Fibroblast of lung (primary cell): ENCODE data around the gene FGF13.

ENCODE experiments used
- EZH2 ChIP-seq: IDR thresholded peaks from 2 replicates; pipeline ENCODE4 v1.5.1; 2012; ENCODE audit warnings: low read length, control low read depth, mild to moderate bottlenecking; ENCODE audit errors: missing control alignments
- TF ChIP-seq, protein P1 (sequence below), 2 donors: IDR thresholded peaks in 1 of 2; conservative IDR thresholded peaks in 1 of 2; 1 replicate in 1 of 2; 2 replicates in 1 of 2; pipeline ENCODE4 v1.5.1; 2011 to 2012; ENCODE audit warnings: low read length in 2 of 2, control low read depth in 1 of 2, inconsistent platforms in 1 of 2, low read depth in 1 of 2, mild to moderate bottlenecking in 1 of 2

GRCh38 chrX:138754861-138755260 is 43.3 kb upstream of the FGF13 start:
- TF ChIP-seq, protein P1, sequence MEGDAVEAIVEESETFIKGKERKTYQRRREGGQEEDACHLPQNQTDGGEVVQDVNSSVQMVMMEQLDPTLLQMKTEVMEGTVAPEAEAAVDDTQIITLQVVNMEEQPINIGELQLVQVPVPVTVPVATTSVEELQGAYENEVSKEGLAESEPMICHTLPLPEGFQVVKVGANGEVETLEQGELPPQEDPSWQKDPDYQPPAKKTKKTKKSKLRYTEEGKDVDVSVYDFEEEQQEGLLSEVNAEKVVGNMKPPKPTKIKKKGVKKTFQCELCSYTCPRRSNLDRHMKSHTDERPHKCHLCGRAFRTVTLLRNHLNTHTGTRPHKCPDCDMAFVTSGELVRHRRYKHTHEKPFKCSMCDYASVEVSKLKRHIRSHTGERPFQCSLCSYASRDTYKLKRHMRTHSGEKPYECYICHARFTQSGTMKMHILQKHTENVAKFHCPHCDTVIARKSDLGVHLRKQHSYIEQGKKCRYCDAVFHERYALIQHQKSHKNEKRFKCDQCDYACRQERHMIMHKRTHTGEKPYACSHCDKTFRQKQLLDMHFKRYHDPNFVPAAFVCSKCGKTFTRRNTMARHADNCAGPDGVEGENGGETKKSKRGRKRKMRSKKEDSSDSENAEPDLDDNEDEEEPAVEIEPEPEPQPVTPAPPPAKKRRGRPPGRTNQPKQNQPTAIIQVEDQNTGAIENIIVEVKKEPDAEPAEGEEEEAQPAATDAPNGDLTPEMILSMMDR (conservative IDR thresholded peaks at IDR 0.05 in 1 of 2, IDR thresholded peaks at IDR 0.05 in 1 of 2; ENCODE audit: low read depth in 1 of 2, low read length in 2 of 2): no peak
- TF ChIP-seq EZH2: no peak
